Transverse colon (tissue), 3 donors: Measurements from ENCODE around the gene FBXL15.

Experiments used
- EP300 ChIP-seq: sonication (generic); formaldehyde crosslinking; IDR thresholded peaks from one replicate; pipeline ENCODE4 v1.6.1; 2017; ENCODE audit warnings: antibody characterized with exemption, low read depth
- POLR2A ChIP-seq: fragments of 450-650 bp; IDR thresholded peaks from one replicate; pipeline ENCODE4 v1.6.1; 2016; ENCODE audit warnings: antibody characterized with exemption, mild to moderate bottlenecking, moderate library complexity
- TF ChIP-seq, protein P1 (sequence below), 5 experiments: fragments of 200-600 bp in 3 of 5; fragments of 450-650 bp in 2 of 5; sonication (generic) in 3 of 5; IDR thresholded peaks; 1 replicate in 2 of 5; 2 replicates in 3 of 5; pipeline ENCODE4 v1.5.1; 2016 to 2017; ENCODE audit warnings: antibody characterized with exemption in 5 of 5, inconsistent platforms in 3 of 5, mild to moderate bottlenecking in 2 of 5, moderate library complexity in 1 of 5

DNA sequence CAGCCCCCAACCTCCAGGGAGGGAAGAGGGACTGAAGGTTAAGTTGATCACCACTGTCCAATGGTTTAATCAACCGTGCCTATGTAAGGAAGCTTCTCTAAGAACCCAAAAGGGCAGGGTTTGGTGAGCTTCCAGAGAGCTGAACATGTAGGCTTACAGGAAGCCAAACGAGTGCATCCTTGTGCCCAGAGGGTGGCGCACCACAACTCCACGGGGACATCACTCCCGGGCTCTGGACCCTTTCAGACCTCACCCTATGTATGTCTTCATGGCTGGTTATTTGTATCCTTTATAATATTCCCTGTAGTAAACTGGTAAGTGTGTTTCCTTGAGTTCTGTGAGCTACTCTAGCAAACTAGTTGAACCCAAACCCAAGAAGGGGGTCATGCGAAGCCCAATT lies 36.6 kb upstream of the FBXL15 start:
- TF ChIP-seq, protein P1, sequence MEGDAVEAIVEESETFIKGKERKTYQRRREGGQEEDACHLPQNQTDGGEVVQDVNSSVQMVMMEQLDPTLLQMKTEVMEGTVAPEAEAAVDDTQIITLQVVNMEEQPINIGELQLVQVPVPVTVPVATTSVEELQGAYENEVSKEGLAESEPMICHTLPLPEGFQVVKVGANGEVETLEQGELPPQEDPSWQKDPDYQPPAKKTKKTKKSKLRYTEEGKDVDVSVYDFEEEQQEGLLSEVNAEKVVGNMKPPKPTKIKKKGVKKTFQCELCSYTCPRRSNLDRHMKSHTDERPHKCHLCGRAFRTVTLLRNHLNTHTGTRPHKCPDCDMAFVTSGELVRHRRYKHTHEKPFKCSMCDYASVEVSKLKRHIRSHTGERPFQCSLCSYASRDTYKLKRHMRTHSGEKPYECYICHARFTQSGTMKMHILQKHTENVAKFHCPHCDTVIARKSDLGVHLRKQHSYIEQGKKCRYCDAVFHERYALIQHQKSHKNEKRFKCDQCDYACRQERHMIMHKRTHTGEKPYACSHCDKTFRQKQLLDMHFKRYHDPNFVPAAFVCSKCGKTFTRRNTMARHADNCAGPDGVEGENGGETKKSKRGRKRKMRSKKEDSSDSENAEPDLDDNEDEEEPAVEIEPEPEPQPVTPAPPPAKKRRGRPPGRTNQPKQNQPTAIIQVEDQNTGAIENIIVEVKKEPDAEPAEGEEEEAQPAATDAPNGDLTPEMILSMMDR (IDR thresholded peaks at IDR 0.05): no peak
- no peak for TF ChIP-seq POLR2A
- TF ChIP-seq EP300: no peak
